Skeletal muscle cell (primary cell): Measurements from ENCODE around the gene VPS11.

Experiments
- DNase-seq: peaks from one replicate; pipeline ENCODE4 v3.0.0-alpha.2; 2010; ENCODE audit warnings: low read depth
- H3K4me3 ChIP-seq: 2 replicates; pipeline ENCODE4 v1.5.1; 2011; ENCODE audit warnings: low read depth, mild to moderate bottlenecking, control low read depth, low read length, moderate library complexity

Gene VPS11

GRCh38 chr11:119067371-119068222, at the start of gene VPS11:
Gene VPS11 (plus strand): TSS chr11:119067818. CDS start chr11:119067824, 6 bp downstream.
- H3K4me3 ChIP-seq: peak within 1 kb of the TSS; percentile 83
- DNase-seq: peak; percentile 78

- peak; percentile 78 for DNase-seq
- peak within 1 kb of the TSS; percentile 94 for H3K4me3 ChIP-seq
These were observed 49.3 kb upstream of the VPS11 start, which contains the start of the genes RPS25 and TRAPPC4 for GRCh38 chr11:119018074-119018938. Gene RPS25 (minus strand): TSS chr11:119018343. CDS start chr11:119018284, 59 bp downstream. Gene TRAPPC4 (plus strand): TSS chr11:119018766. CDS start chr11:119018796, 30 bp downstream.

GRCh38 chr11:119019996-119020395, 47.6 kb upstream of the VPS11 start:
- H3K4me3 ChIP-seq: peak overlapping the region; percentile 94
- DNase-seq: no peak

GRCh38 chr11:119021631-119022030, 46.0 kb upstream of the VPS11 start:
- DNase-seq: no peak

GRCh38 chr11:119023741-119024140, 43.9 kb upstream of the VPS11 start:
- H3K4me3 ChIP-seq: no peak overlapping the region
- DNase-seq: no peak

More at GRCh38 chr11:119021631-119022030, 46.0 kb upstream of the VPS11 start:
- H3K4me3 ChIP-seq: no peak overlapping the region

GRCh38 chr11:119024430-119025098, 43.1 kb upstream of the VPS11 start:
- DNase-seq: no peak
- no peak overlapping the region for H3K4me3 ChIP-seq

GRCh38 chr11:119025099-119025473, 42.5 kb upstream of the VPS11 start:
- no peak overlapping the region for H3K4me3 ChIP-seq
- no peak for DNase-seq

- no peak overlapping the region for H3K4me3 ChIP-seq
- DNase-seq: no peak
These were observed 42.1 kb upstream of the VPS11 start for GRCh38 chr11:119025541-119025940.

- H3K4me3 ChIP-seq: no peak overlapping the region
- DNase-seq: no peak
These were observed 41.4 kb upstream of the VPS11 start for GRCh38 chr11:119025978-119026766.

GRCh38 chr11:119026970-119027369, 40.6 kb upstream of the VPS11 start:
- DNase-seq: no peak
- H3K4me3 ChIP-seq: no peak overlapping the region

GRCh38 chr11:119027561-119028345, 39.9 kb upstream of the VPS11 start:
- DNase-seq: no peak
- no peak overlapping the region for H3K4me3 ChIP-seq

- no peak overlapping the region for H3K4me3 ChIP-seq
These were observed 39.1 kb upstream of the VPS11 start for GRCh38 chr11:119028346-119029068.

GRCh38 chr11:119029069-119029339, 38.6 kb upstream of the VPS11 start:
- no peak for DNase-seq
- no peak overlapping the region for H3K4me3 ChIP-seq

More at GRCh38 chr11:119028346-119029068, 39.1 kb upstream of the VPS11 start:
- no peak for DNase-seq

GRCh38 chr11:119029340-119030028, 38.1 kb upstream of the VPS11 start:
- H3K4me3 ChIP-seq: peak overlapping the region; percentile 89
- no peak for DNase-seq

- peak overlapping the region; percentile 89 for H3K4me3 ChIP-seq
- DNase-seq: no peak
These were observed 37.6 kb upstream of the VPS11 start for GRCh38 chr11:119030029-119030328.

GRCh38 chr11:119030329-119031047, 37.1 kb upstream of the VPS11 start, which contains the start of gene SLC37A4:
Gene SLC37A4 (minus strand): TSS chr11:119030877.
- peak; percentile 92 for DNase-seq
- peak within 1 kb of the TSS; percentile 89 for H3K4me3 ChIP-seq

- DNase-seq: no peak
- H3K4me3 ChIP-seq: no peak overlapping the region
These were observed 35.7 kb upstream of the VPS11 start for GRCh38 chr11:119031912-119032280.
